Dermis blood vessel endothelial cell (primary cell): Measurements from ENCODE around the gene ITPR2. TPM values are rescaled to one million over a fixed set of nuclear protein-coding genes. Genes with fewer than 3 reads are reported as not detected.
"Not testable (repeated sequence)": the region's sequence is repeated elsewhere in the genome, so short reads cannot be mapped to it uniquely, and the experiment has no call there.

Experiments
- DNase-seq: peaks from one replicate; pipeline ENCODE4 v3.0.0; 2010
- total RNA-seq: library from RNA; depleted of rRNA; stranded (reverse); fragments of >200 nt; gene quantifications from 2 replicates; pipeline ENCODE4 v1.2.3, GENCODE V29; 2014

ITPR2 gene
- total RNA-seq, 1 donor from 2014 or later = 43.2 TPM

DNA sequence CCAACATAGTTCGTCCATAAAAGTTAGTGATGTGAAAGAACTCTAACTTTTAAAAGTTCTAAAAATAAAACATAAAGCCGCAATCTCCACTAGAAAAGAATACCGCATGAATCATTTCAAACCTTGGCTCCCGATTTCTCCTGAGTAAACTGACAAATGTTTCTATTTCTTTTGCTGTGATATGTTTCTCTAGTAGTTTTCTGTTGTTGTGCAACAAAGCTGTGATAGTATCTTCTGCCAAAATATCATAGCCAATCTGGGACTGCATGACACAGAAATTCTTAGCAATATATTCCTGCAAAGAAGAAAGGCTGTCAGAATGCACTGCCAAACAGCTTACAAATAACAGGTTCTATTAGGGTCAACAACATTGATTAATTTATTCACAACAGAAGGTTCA lies 174.0 kb downstream of the ITPR2 start:
- no peak for DNase-seq

DNA sequence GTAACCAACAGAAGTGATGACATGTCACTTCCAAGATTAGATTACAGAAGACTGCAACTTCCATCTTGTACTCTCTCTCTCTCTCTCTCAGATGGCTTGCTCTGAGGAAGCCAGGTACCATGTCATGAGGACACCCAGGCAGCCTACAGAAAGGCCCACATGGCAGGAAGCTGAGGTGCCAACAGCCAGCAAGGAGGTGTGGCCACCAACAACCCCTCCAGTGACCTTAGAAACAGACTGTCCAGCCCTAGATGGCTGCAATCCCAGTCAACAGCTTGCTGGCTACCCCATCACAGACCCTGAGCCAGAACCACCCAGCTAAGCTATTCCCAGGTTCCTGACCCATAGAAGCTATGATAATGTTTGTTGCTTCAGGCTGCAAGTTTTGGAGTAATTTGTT lies 178.4 kb downstream of the ITPR2 start:
- no peak for DNase-seq

DNA sequence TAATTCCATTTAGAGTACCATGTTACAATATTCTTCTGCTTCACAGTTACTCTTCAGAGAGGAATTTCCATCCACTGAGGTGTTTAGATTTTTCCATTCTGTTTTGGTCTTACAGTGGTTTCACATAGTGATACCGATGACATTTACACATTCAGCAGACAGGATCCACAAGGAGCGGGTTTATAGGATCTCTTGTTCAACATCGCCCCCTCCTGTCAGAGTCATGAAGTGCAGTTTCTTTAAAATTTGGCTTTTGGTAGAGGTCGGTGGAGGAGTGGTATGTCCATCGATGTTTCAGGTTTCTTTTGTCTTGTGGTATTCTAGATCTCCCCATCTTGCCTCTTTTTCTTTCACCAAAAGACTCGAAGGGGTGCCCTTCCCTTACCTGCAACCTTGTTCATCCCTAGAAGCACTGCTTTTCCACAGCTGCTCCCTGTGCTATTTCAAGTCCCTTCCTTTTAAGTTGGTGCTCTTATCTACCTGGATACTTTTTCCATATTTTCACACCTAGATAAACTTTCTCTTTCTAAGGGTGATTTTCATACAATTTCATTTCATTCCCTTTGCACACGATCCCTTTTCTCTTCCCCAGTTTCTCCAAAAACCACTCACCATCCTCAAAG lies 181.3 kb downstream of the ITPR2 start:
- DNase-seq = peak; percentile 85

DNA sequence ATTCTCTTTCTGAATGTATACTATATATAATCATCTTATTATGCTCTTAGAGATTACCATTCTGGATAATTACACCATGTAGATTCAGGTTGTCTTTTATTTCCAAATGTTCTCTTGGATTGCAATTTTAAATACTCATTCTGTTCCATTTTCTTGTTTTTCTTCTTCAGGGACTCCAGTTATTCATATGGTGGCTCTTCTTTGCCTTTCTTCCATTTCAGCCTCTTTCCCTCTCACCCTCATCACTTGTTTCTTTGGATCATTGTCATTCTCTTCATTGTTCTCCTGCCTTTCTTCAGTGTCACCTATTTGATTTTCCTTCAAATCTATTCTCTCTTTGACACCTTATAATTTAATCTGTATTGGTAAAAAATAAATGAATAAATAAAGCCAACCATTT lies 182.0 kb downstream of the ITPR2 start:
- no peak for DNase-seq

DNA sequence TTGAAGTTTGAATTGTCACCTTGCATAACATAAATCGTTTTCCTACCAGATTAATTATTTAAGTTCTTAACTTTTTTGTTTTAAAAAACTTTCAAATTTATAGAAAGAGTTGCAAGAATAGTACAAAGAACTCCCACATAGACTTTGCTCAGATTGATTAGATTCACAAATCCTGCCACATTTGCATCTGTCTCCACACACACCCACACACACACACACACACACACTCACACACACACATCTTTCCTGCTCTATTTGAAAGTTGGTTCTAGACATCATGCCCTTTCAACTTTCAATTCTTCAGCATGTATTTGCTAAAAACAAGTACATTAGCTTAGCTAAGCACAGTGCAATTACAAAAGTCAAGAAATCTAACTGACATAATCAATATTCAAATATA lies 184.0 kb downstream of the ITPR2 start:
- DNase-seq = peak; percentile 27

DNA sequence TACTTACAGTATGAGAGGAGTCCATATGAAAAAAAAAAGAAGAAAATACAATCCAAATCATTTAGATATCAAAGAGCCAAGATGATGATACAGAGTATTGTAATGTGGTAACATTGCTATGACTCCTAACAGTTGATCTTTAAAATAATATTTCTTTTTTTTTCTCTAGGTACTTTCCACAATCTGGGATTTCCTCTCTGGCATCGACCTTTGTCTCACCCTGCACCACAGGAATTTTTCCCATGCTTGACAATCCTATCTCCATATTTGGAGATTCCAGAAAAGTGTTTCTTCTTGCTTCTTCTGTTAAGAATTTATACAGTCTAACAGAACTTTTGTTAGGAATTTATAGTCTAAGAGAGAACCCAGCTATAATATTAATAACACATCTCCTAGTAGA lies 184.4 kb downstream of the ITPR2 start:
- peak; percentile 87 for DNase-seq

DNA sequence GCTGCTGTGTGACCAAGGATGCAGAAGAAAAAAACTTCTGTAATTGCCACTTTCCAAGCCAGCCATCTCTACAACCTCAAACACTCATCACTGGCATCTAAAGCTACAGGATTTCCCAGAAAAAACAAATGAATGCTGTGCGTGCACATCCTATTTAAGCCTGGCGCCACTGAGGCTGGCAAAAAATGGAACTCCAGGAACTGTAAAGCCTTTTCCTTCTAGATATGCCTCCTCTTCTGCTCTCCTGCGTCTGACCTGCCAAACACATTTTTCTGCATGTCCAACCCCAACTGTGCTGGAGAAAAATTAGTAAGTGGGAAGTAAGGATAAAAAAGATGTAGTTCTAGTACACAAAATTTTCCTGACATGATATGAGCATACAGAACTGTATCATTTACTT lies 184.9 kb downstream of the ITPR2 start:
- peak; percentile 63 for DNase-seq

DNA sequence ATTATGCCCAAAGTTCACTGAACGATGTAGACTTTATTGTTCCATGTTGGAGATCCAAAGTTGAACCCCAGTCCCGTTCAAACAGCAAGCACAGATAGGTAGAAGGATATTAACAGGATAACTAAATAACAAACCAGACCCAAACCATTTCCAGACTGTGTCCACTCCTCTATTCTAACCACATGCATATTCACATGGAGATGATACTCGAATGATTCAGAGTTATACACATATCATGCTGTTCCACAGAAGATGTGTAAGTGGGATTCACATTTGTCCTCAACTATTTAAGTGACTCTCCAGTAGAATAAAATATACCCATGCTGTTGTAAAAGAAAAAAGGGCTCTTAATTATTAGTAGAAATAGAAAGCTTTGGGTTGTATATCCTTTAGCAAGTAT lies 185.9 kb downstream of the ITPR2 start:
- DNase-seq = no peak

DNA sequence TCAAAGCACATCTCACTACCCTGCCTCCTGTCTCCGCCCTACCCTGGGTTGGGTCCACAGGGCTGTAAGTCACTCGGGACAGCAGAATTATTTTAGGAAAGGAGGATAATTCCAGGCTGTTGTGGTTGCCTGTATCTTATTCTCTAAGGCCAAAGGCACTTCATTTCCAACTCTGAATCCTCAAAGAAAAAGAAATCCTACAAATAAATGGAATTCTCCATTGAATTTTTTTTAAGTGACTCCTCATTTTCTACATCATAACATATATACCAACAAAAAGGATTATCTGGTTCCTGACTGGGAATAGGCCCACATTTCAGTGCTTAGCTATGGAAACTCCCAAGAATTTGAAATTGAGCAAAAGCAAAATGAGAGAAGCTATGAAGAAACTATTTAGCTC lies 186.4 kb downstream of the ITPR2 start:
- no peak for DNase-seq

DNA sequence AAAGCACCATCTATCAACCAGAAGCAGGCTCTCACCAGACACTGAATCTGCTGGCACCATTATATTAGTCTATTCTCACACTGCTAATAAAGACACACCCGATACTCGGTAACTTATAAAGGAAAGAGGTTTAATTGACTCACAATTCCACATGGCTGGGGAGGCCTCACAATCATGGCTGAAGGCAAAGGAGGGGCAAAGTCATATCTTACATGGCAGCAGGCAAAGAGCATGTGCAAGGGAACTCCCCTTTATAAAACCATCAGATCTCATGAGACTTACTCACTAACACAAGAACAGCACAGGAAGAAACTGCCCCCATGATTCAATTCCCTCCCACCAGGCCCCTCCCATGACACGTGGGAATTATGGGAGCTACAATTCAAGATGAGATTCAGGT lies 188.6 kb downstream of the ITPR2 start:
- not testable (repeated sequence) for DNase-seq

DNA sequence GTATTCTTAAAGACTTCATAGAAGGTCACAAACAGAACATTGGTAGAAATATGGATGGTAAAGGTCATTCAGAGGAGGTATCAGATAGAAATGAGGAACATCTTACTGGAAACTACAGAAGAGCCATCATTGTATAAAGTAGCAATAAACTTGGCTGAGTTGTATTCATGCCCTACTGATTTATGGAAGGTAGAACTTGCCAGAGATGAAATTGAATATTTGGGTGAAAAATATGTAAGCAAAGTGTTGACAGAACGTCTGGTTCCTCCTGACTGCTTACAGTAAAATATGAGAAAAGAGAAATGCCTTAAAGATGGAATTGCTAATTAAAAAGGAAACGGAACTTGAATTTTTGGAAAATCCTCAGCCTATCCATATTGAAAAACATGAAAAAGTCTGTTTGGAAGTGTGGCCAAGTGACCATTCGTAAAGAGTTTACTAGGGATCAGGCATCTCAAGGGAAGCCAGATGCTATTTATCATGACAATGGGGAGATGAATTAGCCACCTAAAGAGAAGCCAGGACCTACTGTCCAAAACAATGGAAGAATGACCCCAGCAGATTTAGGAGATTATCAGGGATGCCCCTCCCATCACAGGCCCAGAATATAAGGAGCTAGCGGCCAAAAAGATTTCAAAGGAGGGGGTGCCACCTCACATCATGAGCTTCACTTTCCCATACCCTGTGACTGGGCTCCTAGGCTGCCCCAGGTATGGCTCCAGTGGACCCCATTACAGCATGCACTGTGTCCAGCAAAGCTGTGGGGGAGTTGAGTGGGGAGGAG lies 189.3 kb downstream of the ITPR2 start:
- DNase-seq = no peak

DNA sequence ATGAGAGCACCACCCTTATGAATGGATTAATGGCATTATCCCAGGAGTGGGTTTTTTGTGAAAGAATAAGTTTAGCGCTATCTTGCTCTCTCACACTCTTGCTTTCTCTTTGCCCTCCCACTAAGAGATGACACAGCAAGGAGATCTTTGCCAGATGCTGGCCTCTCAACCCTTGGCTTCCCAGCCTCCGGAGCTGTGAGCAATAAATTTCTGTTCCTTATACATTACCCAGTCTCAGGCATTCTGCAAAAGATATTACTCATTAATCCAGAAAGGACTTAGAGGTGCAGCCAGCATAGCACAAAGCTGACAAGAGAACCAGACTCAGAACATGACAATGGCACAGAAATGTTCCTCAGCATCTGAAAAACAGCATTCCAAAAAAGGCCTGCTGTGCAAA lies 190.6 kb downstream of the ITPR2 start:
- DNase-seq = no peak

DNA sequence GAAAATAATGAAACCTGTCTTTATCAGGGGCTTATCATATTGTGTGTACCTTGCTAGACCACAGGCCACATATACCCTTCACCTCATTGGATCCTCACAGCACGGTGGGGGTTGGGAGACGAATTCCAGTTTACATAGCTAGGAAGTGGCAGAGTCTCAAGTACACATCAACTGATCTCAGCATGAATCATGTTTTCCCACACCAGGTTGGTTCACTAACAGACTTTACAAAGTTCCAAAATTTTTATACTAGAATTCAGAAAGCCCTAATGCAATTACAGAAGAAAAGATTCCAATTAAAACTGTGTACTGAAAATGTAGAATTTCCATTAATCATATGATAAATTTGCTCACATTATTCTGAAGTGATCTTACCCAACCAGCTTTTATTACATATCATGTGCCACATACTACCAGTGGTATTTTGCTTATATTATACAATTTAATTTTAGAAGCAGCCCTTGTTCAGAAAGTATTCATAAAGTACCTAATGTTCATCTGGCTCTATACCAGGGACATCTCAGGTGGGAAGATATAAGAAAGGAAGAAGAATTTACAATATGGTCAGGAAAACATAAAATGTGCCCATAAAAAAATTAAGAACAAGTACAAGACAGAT lies 196.2 kb downstream of the ITPR2 start:
- peak; percentile 78 for DNase-seq

DNA sequence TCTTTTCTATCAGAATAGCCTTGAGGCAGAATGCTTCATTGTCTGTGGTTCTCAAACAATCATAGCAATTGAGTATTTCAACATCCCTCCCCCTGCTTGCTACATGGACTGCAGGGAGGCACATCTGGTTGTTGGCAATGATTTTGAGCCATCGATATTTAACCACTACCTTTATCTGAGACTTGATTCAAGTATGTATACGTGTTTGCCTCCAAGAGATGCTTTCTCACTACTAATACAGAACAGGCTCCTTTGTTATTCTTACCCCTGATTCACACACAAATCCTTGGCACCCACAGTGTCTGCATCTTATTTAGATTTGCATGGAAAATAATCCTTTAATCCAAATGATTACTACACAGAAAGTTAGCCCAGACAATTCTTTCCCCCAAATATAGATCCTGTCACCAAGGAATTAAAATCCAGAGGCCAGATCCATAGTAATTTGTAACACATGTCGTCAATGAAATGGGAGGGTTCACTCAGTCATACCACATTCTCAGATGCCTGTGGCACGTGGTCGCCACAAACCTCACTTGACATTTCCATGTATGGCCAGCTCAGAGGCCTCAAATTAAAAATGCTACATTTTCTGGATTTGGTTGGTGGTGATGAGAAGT lies 199.3 kb downstream of the ITPR2 start:
- DNase-seq = no peak

DNA sequence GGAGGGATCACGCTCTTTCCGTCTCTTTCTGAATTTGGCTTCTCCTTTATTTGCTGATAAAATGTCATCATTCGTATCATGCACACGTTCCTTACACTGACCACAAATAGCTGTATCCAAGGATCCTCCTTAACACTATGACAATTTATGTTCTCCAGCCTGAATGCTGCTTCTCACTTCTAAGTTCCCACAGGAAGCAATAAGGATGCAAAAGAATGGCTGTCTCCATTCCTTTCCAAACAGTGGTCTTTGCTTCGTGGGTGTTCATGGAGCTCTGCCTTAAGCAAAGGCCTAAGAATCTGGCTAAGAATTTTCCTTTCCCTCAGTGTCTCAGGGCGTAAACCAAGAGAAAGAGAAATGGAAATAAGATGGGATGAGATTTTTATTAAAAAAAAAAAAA lies 200.2 kb downstream of the ITPR2 start:
- DNase-seq = no peak

DNA sequence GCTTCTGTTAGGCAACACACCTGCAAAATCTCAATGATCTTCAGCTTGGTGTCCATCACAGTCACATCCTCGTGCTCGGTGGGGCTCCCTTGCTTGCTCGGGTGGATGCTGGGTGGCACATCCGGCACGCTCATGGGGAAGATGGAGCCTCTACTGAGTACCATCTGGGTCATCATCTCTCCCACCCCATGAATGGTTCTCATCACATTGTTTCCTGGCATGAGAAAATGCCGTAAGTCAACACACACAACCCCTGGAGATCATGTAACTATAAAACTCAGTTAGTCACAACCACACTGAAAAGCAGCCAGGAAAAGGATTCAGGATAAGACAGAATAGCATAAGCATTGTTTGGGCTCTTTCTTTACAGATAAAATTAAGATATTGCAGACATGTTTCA lies 201.1 kb downstream of the ITPR2 start:
- peak; percentile 54 for DNase-seq

DNA sequence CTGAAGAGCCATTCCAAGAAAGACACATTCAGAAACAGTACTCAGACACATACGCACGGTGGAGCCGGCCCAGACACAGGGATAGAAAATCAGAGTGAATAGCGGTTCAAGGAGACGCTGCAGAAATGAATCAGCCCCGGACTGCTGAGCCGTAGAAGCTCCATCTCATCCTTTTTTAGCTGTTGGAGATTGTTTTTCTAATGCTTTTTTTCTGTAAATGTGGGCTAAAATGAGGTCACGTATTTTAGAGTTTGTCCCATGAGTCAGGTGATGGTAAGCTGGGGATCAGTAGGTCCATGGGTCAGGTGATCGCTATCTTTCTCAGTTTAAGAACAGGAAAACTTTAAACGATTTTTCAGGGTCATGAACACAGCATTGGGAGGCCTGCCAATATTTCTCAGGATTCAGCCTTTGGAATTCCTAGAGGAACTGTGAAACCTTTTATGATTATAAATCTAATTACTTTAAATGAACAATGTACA lies 202.4 kb downstream of the ITPR2 start:
- peak; percentile 88 for DNase-seq

DNA sequence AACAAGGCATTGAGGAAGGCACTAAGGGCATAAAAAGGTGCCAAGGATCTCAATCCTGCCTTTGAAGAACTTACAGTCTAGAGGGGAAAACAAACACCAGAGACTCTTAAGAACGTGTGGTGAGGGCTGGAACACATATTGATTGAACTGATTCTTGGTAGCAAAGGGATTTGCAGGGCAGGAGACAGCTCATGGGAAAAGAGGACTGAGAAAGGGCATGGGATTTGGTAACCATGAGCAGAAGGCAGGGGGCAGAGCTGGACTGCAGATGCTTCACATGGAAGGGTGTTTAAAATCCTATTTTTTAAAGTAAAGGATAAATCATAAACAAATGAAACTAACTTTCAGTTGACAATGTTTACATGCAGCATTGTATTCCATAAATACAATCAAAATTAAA lies 203.1 kb downstream of the ITPR2 start:
- DNase-seq = peak; percentile 68

DNA sequence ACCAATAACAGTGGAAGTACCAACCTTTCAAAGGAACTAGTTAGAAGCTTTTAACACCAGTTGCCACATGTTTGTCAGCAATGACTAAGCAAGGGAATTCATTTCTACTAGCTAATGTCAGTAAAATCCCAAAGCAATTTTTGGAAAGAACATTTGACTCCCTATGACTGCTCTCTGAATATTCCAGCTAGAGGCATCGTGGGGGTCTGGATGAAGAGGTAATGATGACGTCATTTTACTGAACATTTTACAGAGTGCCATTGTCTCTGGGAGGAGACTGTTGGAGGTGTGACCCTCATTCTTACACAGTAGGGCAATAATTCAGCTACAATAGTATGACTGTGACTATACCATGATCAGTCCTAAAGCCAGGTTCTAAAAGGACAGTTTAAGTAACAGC lies 204.8 kb downstream of the ITPR2 start:
- no peak for DNase-seq

DNA sequence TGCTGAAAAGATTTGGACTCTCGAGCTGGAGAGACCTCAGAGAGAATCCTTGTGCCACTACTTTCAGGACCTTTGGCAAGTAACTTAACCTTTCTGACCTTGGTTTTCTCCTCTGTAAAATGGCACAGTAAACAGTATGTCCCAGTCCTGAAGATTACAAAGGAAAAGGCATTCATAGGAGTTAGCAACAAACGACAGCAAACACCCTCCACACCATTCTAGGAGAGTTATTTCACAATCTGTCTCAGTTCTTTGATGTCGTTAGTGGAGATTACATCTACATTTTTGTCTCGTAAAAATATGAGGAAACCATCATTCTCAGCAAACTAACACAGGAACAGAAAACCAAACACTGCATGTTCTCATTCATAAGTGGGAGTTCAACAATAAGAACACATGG lies 205.7 kb downstream of the ITPR2 start:
- DNase-seq = no peak

DNA sequence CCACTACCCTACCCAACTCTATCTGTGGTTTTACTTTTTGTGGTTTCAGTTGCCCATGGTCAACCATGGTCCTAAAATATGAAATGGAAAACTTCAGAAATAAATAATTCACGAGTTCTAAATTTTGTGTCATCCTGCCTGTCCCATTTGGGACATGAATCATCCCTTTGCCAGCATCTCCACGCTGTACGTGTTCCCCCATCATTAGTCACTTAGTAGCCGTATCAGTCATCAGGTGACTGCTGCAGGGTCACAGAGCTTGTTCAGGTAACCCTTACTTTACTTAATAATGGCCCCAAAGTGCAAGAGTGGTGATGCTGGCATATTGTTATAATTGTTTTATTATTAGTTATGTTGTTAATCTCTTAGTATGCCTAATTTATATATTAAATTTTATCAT lies 209.9 kb downstream of the ITPR2 start:
- DNase-seq = no peak

DNA sequence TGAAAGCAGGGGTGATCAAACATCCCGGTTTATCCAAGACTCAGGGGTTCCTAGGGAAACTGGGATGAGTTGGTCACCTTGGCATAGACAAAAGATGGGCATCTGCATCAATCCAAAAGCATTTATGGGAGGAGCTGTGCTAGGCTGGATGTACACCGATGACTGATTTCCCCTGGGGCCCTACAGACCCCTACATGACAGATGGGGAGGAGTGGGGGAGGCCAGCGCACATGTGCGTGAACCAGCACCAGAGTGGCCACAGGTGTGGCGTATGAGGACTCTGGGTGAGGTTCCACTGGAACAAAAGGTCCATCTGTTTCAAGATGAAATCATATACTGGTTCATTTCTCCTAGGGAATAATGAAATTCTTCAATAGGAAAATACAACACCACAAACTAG lies 210.4 kb downstream of the ITPR2 start:
- no peak for DNase-seq

DNA sequence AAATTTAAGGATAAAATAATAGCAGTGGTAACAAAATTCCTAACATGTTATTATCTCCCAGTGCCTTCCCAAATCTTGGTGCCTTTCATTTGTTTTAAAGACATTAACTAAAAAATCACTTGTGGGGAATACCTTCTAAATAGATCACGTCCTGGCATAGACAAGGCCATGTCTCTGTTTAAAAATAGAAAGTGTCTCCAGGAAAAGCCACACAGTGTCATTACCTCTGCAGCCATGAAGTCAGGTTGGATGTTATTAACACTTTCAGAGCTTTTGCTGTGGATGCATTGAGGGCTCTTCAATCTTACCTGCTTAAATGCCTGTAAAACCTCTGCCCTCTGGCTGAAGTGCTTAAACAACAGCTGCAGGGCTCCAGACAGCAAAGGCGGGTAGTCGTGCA lies 211.1 kb downstream of the ITPR2 start:
- no peak for DNase-seq

DNA sequence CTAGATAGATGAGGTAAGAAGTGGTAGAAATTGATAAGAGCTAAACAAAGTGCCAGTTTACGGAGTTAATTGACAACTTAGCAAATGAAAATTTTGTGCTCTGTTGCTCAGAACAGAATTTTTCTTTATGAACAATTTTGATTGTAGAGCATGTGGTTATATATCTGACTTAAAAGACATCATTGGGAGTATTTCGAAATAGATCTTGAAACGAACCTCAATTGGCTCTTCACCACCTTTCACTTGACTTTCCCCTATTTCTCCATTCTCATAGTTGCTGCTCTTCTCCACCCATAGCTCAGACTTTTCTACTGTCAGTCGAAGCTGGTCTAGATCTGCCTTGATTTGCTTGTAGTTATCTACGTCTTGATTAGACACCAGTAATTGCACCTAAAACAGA lies 212.1 kb downstream of the ITPR2 start:
- no peak for DNase-seq
